Nephron (organoid): Measurements from ENCODE around the gene RPA3.

Source experiments
- H3K27ac Mint-ChIP-seq, 3 experiments: 2 replicates each; pipeline ENCODE4 v1.8.0; 2020; ENCODE audit warnings: mixed read lengths in 3 of 3, mild to moderate bottlenecking in 2 of 3, moderate library complexity in 1 of 3
- H3K27me3 Mint-ChIP-seq: 2 replicates; pipeline ENCODE4 v1.8.0; 2021; ENCODE audit warnings: low read depth, mild to moderate bottlenecking, moderate library complexity, mixed read lengths
- H3K36me3 Mint-ChIP-seq: 2 replicates; pipeline ENCODE4 v1.8.0; 2020; ENCODE audit warnings: low read depth, mixed read lengths
- H3K4me1 Mint-ChIP-seq: 2 replicates; pipeline ENCODE4 v1.8.0; 2020; ENCODE audit warnings: mixed read lengths
- H3K4me3 Mint-ChIP-seq, 3 experiments: 2 replicates each; pipeline ENCODE4 v1.8.0; 2020; ENCODE audit warnings: mild to moderate bottlenecking in 3 of 3, mixed read lengths in 3 of 3, moderate library complexity in 2 of 3
- H3K9me3 Mint-ChIP-seq: 2 replicates; pipeline ENCODE4 v1.8.0; 2020; ENCODE audit warnings: mixed read lengths
- TF ChIP-seq, protein P1 (sequence below), 3 experiments: fragments of 200-600 bp; sonication (generic); IDR thresholded peaks; one replicate each; pipeline ENCODE4 v1.5.0; 2021; ENCODE audit warnings: antibody characterized with exemption in 3 of 3; ENCODE audit not compliant: unreplicated experiment in 3 of 3

The RPA3 gene

DNA sequence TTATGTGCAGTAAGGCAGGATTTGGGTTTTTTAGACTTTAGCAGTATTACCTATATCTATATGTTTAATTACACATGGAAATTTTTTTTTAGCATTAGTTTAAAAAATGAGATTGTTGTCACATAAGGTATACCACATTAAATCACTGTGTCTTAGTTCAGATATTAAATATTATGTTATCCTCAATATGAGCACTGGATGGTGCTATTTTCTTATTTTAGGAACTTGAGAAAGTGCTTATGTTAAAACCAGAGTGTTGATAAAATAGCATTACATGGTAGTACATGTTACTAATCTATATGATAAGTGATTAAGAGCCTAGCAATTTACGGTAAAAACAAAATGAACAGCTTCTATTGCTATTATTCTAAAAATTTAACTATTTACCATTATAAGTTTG lies 123.0 kb downstream of the RPA3 start:
- no peaks in the 10 kb centered on the region for H3K4me1 Mint-ChIP-seq
- TF ChIP-seq, protein P1, sequence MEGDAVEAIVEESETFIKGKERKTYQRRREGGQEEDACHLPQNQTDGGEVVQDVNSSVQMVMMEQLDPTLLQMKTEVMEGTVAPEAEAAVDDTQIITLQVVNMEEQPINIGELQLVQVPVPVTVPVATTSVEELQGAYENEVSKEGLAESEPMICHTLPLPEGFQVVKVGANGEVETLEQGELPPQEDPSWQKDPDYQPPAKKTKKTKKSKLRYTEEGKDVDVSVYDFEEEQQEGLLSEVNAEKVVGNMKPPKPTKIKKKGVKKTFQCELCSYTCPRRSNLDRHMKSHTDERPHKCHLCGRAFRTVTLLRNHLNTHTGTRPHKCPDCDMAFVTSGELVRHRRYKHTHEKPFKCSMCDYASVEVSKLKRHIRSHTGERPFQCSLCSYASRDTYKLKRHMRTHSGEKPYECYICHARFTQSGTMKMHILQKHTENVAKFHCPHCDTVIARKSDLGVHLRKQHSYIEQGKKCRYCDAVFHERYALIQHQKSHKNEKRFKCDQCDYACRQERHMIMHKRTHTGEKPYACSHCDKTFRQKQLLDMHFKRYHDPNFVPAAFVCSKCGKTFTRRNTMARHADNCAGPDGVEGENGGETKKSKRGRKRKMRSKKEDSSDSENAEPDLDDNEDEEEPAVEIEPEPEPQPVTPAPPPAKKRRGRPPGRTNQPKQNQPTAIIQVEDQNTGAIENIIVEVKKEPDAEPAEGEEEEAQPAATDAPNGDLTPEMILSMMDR (IDR thresholded peaks at IDR 0.05; ENCODE audit: unreplicated experiment in 3 of 3) = peak; percentile 20 to 54 (median 34)
- no peaks in the 10 kb centered on the region for H3K27me3 Mint-ChIP-seq
- H3K4me3 Mint-ChIP-seq = no peak overlapping the region
- peak overlapping the region in 2 of 3 experiments; percentile 50 to 58 for H3K27ac Mint-ChIP-seq
- H3K9me3 Mint-ChIP-seq = peaks cover 10% of the 10 kb centered on the region
- H3K36me3 Mint-ChIP-seq = peaks cover 60% of the 10 kb centered on the region
